RPMI8226 (cell line): ENCODE data around the gene UFD1.

Experiments
- DNase-seq: peaks from one replicate; pipeline ENCODE4 v3.0.0-alpha.2; 2015

UFD1 gene, protein sequence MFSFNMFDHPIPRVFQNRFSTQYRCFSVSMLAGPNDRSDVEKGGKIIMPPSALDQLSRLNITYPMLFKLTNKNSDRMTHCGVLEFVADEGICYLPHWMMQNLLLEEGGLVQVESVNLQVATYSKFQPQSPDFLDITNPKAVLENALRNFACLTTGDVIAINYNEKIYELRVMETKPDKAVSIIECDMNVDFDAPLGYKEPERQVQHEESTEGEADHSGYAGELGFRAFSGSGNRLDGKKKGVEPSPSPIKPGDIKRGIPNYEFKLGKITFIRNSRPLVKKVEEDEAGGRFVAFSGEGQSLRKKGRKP

DNA sequence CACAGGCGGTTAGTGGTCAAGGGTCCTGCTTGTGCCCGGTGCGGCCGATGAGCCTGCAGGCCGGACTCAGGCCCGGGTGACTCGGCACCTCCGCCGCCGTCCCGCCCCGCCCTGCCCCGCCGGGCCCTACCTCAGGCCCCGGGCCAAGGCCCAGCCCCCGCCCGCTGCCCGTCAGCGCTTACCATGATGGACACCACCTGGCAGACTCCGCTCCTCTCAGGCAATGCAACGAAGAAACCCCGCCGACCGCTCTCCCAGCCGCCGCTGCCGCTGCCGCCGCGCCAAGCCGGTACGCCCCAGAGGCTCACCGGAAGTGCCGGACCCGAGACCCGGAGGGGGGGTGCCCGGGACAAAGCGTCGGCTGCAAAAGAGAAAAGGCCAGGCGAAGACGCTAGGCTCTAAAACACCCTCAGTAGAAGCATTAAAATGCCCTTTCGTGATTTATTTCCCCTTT, at the start of gene UFD1:
Gene UFD1 (minus strand): TSS at position 293 of the 454 bp plus-strand sequence. CDS start 108 bp downstream, at position 185.
- DNase-seq, result peak; percentile 61

DNA sequence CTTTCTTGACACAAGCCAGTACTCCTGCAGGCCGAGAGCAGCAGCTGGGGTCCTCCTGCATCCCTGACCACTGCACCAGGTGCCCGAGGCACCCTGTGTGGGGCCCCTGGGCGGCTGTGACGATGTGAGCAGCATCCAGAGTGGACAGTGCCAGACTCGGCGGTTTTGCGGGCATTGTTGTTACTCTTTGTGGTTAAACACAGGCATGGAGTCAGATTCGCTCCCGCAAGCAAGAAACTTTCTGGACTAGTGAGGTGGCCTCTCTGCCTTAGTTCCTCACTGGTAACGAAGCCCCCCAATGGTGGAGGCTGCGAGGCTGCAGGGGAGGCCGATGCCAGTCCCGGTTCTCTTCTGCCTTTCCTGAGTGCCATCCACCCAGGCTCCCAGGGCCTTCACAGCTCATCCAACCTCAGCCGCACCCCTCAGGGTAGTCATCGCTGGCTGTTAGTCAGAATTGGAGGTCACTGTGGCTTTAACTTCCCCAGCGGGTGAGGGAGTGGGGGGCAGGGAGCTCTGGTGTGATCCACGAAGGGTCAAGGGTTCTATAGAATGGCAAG, 48.9 kb upstream of the UFD1 start:
- DNase-seq, result no peak

DNA sequence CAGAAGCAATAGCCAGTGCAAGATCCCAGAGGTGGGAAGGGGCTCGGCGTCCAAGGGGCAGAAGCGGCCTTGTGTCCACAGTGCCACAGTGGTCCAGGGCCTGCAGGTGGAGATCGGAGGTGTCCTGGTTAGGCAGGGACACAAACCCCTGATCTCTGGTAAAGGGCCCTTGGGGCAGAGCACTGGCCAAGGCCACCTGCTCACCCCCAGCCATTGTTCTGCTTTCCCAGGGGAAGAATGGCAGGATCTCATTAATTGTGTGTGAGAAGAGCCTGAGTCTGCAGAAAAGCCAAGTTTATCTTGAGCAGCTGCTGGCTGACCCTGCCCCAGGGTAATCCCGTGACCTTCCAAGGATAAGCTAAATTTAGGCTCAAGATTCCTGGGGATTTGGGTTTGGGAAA, 48.3 kb upstream of the UFD1 start:
- DNase-seq, result no peak

DNA sequence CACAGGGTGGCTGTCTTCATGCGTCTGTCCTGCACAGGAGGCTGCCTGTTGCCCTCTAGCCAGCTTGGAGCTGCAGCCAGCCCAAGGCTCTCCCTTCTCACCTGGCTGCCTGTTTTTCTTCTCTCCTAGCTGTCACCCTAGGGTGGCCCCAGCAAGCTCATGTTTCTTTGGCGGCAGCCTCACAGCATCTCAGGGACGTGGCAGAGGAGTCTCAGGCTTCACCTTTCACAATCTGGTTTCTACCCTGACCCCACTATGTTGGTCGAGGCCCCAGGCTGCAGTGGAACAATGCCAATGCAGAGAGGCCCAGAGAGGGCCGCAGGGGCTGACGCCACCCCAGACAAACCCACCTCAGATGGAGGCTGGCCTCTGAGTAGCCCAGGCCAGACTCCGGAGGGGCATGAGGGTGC, 47.7 kb upstream of the UFD1 start:
- DNase-seq, result no peak

DNA sequence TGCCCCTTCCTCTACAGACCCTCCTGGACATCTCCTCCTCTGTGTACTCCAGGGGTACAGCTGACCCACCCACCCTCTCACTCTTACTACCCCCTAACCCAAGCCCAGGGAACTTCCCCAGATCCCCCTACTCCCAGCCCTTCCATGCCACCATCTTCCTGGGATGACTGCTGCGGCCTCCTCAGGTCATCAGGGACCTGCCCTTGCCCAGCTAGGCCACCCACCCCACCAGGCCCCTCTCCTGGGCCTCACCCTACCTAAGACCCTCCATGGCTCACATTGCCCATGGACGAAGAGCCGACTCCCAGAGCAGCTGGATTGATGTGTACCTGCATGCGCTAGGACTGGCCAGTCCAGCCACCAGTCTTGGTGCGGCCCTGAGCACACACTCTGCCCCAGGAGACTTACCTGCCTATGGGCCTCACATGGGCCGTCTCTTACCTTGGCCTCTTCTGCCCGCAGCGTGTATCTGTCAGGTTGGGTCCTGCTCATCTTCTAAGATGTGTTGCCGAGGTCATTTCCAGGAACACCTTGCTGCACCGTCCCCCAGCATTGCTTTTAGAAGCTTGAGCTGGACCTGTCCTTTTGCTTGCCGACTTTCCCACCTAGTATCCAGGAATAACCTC, 47.2 kb upstream of the UFD1 start:
- no peak for DNase-seq

DNA sequence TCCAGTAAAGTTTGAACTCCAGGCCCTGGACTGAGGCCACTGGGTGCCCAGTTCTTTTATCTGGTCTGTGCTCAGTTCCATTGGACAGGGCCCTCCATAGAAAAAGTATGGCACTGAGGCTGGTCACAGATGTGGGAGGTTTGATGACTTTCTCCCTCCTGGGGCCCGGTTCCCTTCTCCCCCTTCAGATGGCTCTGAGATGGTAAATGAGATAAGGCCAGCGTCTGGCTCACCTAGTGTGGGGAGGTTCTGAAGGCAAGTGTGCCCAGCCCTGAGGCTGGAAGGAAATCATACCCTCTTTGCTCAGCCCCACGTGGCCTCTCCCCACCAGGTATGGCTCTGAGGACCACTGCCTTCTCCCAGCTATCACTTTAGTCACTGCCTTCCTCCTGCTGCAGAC, 46.7 kb upstream of the UFD1 start:
- DNase-seq, result no peak

DNA sequence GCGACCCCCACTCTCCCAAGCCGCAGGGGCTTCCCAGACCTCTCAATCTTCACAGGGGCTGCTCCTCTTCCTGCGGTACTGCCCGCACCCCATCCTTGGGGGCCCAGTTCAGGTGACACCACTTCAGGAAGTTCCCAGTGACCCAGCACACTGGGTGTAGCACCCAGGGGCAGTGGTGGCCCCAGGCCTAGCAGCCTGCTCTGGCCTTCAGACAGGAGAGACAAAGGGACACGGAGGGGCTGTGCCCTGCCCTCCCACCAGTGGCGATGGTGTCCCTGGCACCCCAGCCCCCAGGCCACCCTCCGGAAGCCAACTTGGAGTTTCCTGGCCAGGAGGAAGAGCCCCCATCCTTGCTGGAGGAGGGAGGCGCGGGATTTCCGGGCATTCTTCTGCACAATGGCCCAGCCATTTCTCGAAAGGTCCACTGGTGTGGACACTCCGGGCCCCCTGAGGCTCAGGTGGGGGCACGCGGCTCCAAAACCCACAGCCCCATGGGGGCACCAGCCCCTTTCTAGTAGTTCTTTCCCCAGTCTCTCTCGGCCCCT, 46.2 kb upstream of the UFD1 start:
- no peak for DNase-seq

DNA sequence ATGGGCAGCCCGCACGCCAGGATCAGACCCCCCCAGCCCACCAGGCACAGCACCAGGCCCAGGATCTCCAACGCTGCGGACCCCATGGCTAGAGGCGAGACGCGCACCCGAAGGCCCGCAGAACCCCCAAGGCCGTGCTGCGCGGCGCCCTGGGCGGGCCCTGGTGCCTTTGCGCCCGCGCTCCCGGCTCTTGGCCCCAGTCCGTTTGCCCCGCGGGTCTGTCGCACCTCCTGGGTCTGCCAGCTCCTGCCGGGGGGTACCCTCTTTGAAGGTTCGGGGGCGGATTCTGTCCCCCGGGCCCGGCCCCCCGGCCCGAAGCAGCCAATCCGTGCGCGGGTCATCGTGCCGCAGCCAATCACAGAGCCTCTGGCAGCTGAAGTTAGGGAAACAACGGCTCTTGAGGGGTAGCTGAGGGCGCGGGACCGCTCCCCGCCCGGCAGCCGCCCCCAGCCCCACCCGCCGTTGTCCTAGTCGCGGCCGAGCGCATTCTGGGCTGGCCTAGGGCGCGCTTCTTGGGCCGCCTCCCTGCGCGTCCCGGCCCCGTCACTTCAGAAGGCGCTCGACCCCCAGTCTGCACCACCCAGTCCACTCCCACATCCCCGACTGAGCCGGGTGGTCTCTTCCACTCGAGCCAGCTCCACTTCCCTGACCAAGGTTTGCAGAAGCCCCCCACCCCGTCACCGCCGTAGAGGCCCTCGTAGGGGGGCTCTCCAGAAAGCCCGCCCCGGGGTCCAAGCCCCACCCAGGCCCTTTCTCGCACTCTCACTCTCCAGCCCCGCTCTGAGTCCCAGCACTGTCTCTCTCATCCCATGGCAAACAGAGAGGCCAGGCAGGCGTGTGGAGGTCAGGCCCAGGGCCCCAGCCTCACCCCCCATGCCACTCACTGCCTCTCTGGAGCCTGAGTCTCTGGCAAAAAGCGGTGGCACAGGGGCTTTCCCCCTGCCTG, 45.5 kb upstream of the UFD1 start, which contains the start of gene CLDN5:
Gene CLDN5 (minus strand): TSS at position 241 of the 946 bp plus-strand sequence. CDS start 155 bp downstream, at position 86.
- DNase-seq, result no peak

DNA sequence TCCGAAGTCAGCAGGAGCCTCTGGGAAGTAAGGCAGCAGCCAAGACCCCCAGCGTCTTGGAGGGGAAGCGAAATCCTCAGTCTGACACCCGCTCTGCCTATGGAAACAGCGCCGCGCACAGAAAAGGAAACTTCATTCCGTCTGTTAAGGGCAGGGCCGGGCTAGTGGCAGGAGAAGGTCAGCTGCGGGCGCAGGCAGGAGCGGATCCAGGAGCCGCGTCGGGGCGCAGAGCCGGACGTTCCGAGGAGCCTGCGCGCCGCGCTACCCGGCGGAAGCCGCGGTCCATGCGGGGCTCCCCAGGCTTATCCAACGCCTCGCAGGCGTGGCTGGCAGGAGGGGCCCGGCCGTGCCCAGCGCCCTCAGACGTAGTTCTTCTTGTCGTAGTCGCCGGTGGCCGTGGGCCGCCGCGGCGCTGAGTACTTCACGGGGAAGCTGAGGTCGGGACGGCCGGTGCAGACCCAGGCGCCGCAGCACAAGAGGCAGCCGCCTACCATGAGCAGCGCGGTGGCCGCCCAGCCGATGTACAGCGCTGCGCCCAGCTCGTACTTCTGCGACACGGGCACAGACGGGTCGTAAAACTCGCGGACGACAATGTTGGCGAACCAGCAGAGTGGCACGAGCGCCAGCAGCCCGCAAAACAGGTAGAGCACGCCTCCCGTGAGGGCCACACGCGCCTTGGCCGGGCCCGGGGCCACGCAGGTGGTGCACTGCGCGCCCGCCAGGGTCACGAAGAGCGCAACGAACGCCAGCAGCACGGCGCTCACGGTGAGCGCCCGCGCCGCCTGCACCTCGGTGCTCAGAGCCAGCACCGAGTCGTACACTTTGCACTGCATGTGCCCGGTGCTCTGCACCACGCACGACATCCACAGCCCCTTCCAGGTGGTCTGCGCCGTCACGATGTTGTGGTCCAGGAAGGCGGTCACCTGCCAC, 44.5 kb upstream of the UFD1 start:
- DNase-seq, result no peak

DNA sequence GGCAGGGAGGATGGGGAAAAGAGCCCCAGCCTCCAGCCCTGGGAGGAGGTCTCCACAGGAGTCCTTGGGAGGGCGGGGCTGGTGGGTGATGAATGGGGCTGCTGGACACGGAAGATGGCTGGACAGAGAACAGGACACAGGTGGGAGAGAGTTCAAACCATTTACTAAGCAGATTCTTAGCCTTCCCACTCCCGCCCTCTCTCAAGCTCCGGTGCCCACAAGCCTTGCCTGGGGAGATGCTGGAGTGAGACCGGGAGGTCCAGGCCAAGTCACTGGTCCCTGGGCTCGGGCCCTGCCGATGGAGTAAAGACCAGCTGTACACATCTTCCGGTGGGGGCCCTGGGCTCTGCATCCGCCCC, 43.9 kb upstream of the UFD1 start:
- no peak for DNase-seq

DNA sequence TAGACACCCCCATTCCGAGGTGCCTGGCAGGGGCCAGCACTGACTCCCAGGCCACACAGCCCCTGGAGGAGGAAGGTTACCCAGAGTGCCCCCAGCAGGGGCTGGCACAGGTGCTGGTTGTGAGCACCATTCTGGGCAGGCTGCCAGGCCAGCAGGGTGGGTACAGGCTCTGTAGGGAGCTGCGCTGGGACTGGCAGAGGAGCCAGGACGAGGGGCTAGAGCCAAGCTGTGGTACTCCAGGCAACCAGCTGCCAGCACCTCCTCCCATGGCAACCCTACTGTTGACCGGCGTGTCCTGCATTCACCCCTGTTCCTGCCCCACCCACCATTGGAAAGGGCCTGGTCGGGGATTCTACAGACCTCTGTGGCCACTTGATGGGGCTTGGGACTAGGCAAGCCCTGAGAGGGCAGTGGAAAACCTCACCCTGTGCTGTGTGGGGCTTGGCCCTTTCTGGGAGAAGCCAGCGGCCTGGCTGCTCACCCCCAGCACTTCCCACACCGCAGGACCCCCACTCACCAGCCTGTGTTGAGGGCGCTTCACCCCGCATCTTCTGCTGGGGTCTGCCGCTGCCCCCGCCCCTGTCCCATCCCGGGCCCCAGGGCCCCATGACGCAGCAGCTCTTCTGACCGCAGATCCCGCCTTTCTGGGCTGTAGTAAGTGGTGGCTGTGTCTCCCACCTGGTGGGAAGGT, 43.3 kb upstream of the UFD1 start:
- peak; percentile 6 for DNase-seq

DNA sequence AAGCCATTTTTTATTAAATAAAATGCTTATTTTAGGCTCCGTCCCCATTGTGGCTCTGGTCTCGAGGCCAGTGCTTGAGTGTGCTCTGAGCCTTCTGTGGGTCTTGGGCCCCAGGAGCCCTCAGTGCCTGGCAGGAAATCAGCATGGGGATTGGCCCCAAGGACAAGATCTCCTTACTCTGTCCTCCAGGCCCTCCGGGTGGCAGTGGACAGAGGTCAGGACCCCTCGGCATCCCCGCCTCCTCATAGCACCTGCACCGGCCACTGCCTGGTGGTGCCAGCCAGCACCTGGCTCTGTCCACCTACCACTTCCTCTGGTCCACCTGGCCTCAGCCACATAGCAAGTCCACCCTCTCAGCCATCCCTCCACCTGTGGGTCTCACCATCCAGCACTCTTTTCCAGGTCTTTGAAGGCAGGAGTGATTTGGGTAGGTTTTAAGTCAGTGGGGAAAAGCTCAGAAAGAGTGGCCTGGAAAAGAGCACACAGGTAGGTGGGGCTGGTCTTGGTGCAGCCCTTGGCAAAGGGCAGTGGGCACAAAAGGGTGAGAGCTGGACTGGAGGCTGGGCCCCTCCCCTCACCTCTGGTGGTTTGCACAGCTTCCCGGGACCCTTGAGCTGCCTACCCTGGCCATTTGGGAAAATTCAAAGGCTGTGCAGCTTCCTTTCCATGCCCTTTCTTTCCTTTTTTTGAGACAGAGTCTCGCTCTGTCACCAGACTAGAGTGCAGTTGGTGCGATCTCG, 41.7 kb upstream of the UFD1 start:
- DNase-seq, result no peak

DNA sequence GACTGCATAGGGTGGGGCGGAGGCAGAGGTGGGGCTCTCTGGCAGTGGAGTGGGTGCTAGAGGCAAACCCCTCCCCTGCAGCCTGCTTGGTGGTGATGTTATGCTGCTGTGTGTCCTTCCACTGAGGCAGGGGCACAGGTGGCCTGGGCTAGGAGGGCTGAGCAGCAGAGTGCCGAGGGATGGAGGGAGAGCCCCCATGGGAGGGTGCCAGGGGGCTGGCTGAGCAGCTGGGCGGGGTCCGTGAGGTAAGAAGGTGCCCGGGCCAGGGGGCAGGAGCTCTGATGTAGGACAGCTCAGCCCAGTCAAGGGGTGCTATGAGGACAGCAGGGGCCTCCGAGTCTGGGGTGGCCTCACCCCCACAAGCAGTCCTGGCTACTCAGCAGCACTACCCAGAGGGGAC, 41.0 kb upstream of the UFD1 start:
- DNase-seq, result no peak

DNA sequence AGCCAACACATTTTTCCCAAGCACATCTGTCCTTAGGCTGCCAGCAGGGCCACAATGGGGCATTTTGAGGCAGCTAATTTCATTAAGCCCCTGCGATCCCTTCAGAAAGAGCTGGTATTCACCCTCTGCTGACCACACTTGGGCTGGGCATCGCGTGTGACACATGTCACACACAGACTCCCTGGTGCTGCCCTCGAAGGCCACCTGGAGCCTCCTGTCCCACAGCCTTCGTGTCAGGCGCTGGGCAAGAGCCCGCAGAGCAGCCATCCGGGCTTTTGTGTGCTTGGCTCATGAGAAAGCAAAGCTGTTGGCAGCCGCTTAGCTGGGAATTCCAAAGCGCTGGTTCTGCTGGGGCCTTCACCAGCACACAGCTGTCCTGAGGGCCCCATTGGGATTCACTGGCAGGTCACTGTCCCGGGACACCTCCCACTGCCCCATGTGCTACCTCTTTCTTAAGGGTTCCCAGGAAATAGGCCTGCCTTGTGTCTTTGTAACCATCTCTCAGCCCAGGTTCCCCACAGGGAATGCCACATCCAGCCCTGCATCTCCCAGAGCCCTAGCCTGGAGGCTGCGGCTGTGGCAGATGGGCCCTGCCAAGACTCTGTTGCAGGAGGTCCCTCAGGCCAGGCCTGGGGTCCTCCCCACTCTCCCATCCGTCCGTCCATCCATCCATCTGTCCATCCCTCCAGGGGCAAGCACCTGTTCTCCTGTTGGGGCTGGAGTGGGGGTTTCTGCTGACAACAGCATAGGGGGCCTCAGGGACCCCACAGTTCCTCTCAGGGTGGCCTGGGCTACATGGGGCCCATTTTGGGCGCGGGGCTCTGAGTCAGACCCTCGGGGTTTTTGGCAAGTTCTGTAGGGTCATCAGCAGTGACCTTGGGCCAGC, 40.3 kb upstream of the UFD1 start:
- DNase-seq, result no peak

DNA sequence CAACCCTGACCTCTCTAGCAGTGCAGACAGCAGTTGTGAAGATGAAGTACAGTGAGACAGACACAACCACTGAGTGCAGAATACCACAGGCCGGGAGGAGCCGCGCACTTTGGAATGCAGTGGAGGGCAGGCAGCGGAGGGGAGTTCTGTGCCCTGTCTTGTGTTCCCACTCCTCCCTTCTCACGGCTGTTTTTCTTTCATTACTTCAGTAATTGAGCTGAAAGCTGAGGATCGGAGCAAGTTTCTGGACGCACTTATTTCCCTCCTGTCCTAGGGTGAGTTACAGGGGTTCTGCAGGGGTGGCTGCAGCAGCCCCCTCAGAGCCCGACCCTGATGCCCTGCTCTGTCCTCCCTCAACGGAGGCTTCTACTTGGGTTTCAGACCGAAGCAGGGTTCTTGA, 39.6 kb upstream of the UFD1 start:
- no peak for DNase-seq

DNA sequence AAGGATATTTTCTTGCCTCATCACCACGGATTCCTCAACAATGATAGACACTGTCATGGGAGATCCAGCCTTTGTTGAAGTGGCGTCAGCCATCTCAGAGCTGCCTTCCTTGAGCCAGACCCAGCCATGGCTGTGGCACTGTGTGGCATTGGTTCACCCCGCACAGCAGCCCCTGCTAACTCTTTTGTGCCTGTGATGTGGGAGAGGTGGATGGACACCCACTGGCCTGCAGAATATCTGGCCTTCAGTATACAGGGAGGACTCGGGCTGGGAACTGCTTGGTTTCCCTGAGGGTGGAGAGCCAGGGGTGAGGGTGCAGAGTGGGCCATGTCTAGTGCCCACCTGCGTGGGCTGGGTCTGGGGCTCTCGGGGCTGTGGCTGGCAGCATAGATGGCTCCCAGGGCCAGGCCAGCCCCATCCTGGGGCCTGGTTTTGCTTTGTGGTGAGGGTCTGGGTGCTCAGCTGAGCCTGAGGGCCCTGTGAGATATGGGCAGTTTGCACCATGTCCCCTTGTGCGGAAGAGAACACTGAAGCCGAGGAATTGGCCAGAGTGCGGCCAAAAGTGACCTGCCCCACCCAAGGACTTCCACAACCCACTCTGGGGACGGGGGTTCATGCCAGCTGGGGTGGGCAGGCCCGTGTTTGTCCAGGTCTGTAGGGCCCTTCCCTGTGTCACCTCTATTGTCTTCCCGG, 39.1 kb upstream of the UFD1 start:
- DNase-seq, result no peak

DNA sequence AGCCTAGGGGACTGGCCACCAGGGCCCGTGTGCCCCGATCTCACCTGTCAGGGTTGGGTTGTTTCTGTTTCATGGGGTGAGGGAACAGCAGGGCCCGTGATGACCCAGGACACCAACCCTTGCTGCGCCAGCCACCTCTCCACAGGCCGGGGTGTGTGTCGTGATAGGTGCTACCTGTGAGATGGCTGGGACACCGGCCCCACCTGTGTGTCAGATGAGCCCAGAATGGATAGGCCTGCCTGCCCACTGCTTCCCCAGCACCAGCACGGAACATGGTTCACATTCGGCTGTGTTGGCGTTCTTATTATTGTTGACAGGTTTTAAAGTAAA, 38.1 kb upstream of the UFD1 start:
- DNase-seq, result no peak

DNA sequence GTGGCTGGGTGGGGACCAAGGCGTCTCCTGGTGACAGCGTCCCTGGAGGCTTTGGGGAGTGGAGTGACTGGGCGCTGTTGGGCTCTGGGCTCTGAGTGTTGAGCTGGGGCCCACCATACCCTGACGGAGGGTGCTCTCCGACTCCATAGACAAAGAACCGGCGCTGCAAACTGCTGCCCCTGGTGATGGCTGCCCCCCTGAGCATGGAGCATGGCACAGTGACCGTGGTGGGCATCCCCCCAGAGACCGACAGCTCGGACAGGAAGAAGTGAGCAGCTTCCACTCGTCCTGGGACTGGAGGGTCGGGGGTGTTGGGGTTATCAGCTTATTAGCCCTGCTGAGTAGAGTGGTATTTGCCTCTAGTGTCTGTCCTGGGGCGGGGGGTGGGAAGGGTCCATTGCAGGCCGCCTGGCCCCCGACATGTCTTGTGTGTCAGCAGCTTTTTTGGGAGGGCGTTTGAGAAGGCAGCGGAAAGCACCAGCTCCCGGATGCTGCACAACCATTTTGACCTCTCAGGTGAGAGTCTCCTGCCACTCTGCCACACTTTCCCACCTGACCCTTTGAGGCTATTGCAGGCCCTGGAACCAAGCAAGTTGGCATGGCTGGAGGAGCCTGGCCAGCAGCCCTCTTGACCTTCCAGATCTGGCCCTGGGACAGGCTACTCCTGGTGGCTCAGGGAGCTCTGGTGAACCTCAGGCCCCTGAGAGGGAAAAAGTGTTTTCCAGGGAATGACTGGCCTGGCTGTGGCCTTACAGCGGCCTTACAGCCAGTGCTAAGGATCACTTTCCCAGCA, 37.6 kb upstream of the UFD1 start:
- no peak for DNase-seq
